Right atrium auricular region (tissue), 2 donors: ENCODE results near the gene SUGP1. TPM values are rescaled to one million over a fixed set of nuclear protein-coding genes. Genes with fewer than 3 reads are reported as not detected.

Experiments used
- DNase-seq: peaks from one replicate; pipeline ENCODE4 v3.0.0-alpha.2; 2019; ENCODE audit warnings: low spot score
- H3K27ac ChIP-seq, 2 donors: fragments of 200-600 bp; sonication (generic); 1 replicate in 1 of 2; 2 replicates in 1 of 2; pipeline ENCODE4 v1.5.1; 2016 to 2019
- H3K27me3 ChIP-seq, 2 donors: fragments of 200-600 bp; sonication (generic); one replicate each; pipeline versions ENCODE4 v1.5.1 to v1.6.0; 2017 to 2019
- H3K36me3 ChIP-seq: fragments of 200-600 bp; sonication (generic); one replicate; pipeline ENCODE4 v1.5.1; 2016
- H3K4me1 ChIP-seq, 2 donors: fragments of 200-600 bp; sonication (generic); one replicate each; pipeline versions ENCODE4 v1.5.1 to v1.6.0; 2017 to 2019
- H3K4me3 ChIP-seq, 2 donors: fragments of 200-600 bp; sonication (generic); 1 replicate in 1 of 2; 2 replicates in 1 of 2; pipeline ENCODE4 v1.5.1; 2017 to 2019; ENCODE audit warnings: mild to moderate bottlenecking in 1 of 2, moderate library complexity in 1 of 2
- H3K9me3 ChIP-seq, 2 donors: fragments of 200-600 bp; sonication (generic); one replicate each; pipeline ENCODE4 v1.5.1; 2019
- total RNA-seq, 2 donors: library from RNA; depleted of rRNA; stranded (reverse); fragments of >200 nt; gene quantifications; one replicate each; pipeline ENCODE4 v1.1.0, GENCODE V29; 2016
- TF ChIP-seq, protein P1 (sequence below), 2 donors: fragments of 200-600 bp; sonication (generic); IDR thresholded peaks; one replicate each; pipeline ENCODE4 v1.5.1; 2019; ENCODE audit warnings: antibody characterized with exemption in 2 of 2

SUGP1 gene
- total RNA-seq, 2 donors from 2014 or later = 33.7 to 36.6 TPM

DNA sequence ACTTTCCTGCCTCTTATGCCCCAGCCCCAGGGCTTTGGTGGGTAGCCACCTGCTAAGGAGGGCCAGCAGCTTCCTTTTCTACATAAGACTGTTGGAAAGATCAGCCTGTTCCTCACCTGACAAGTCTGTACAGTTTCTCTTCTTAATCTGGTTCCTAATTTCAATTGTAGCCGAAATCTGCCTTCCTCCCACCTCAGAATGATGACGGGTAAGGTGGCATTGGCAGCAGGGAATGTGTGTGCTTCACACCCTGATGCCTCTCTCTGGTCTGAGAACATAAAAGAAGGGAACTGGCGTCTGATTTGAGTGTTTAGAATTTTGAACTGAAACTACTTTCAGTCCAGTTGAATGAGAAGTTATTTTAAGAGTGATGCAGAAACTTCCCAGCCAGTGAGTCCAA lies 16.3 kb upstream of the SUGP1 start:
- TF ChIP-seq, protein P1, sequence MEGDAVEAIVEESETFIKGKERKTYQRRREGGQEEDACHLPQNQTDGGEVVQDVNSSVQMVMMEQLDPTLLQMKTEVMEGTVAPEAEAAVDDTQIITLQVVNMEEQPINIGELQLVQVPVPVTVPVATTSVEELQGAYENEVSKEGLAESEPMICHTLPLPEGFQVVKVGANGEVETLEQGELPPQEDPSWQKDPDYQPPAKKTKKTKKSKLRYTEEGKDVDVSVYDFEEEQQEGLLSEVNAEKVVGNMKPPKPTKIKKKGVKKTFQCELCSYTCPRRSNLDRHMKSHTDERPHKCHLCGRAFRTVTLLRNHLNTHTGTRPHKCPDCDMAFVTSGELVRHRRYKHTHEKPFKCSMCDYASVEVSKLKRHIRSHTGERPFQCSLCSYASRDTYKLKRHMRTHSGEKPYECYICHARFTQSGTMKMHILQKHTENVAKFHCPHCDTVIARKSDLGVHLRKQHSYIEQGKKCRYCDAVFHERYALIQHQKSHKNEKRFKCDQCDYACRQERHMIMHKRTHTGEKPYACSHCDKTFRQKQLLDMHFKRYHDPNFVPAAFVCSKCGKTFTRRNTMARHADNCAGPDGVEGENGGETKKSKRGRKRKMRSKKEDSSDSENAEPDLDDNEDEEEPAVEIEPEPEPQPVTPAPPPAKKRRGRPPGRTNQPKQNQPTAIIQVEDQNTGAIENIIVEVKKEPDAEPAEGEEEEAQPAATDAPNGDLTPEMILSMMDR (IDR thresholded peaks at IDR 0.05) = no peak
- H3K36me3 ChIP-seq = peaks cover 60% of the 10 kb centered on the region
- no peak overlapping the region for H3K27ac ChIP-seq
- no peak overlapping the region for H3K4me3 ChIP-seq
- no peak for DNase-seq
- no peaks in the 10 kb centered on the region for H3K4me1 ChIP-seq
- no peaks in the 10 kb centered on the region for H3K27me3 ChIP-seq
- no peaks in the 10 kb centered on the region for H3K9me3 ChIP-seq

DNA sequence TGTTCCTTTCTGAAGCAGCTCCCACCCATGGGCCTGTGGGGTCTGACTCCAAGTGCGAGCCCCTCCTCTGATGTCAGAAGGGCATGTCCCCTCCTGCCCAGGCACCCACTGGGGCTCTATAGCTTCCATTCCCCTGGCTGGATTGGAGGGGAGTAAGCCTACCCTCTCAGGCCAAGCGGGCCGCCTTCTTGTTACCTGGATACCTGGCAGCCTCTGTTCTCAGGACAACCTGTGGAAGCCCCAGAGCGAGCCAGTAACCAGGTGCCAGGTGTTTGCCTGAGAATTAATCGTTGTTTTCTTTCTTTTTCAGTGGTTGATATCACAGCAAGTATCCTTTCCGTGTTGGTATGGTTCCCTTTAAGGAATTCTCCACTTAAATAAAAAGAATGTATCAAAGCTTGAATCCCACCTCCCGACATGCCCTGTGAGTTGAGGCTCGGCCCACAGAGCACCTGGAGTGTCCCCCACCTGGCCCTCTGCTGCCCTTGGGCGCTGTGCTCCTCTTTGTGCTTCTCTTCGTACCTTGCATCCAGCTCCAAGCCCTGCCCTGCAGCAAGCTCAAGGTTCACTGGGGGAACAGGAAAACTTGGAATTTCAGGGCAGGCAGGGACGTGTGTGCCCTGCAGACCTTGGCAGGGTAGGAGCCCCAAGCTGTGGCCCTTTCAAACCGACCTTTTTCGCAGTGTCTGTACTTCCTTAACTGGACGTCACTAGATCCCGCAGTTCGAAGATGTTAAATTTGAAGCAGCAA lies 15.3 kb upstream of the SUGP1 start:
- no peak for DNase-seq
- no peaks in the 10 kb centered on the region for H3K4me1 ChIP-seq
- H3K27me3 ChIP-seq = no peaks in the 10 kb centered on the region
- H3K36me3 ChIP-seq = peaks cover 56% of the 10 kb centered on the region
- no peaks in the 10 kb centered on the region for H3K9me3 ChIP-seq
- H3K4me3 ChIP-seq = no peak overlapping the region
- TF ChIP-seq, protein P1 (IDR thresholded peaks at IDR 0.05) = no peak
- no peak overlapping the region for H3K27ac ChIP-seq

DNA sequence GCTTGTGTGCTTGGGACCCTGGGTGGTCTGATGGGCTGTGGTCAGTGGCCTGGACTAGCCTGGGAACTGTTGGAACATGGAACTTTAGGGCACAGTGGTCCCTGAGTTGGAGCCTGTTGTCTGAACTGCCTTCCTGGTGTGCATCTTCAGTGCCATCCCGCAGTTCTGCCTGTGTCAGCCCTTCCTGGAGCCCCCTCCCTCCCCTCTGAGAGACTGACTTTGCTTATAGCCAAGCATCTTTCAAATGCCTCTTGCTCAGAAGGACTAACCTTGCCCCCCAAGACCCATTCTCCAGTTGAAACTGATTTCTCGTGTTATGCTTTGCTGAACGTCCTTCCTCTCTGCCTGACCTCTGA lies 14.7 kb upstream of the SUGP1 start:
- H3K27me3 ChIP-seq = no peaks in the 10 kb centered on the region
- H3K4me3 ChIP-seq = no peak overlapping the region
- no peak overlapping the region for H3K27ac ChIP-seq
- peaks cover 59% of the 10 kb centered on the region for H3K36me3 ChIP-seq
- TF ChIP-seq, protein P1 (IDR thresholded peaks at IDR 0.05) = no peak
- no peak for DNase-seq
- H3K4me1 ChIP-seq = no peaks in the 10 kb centered on the region
- H3K9me3 ChIP-seq = no peaks in the 10 kb centered on the region

DNA sequence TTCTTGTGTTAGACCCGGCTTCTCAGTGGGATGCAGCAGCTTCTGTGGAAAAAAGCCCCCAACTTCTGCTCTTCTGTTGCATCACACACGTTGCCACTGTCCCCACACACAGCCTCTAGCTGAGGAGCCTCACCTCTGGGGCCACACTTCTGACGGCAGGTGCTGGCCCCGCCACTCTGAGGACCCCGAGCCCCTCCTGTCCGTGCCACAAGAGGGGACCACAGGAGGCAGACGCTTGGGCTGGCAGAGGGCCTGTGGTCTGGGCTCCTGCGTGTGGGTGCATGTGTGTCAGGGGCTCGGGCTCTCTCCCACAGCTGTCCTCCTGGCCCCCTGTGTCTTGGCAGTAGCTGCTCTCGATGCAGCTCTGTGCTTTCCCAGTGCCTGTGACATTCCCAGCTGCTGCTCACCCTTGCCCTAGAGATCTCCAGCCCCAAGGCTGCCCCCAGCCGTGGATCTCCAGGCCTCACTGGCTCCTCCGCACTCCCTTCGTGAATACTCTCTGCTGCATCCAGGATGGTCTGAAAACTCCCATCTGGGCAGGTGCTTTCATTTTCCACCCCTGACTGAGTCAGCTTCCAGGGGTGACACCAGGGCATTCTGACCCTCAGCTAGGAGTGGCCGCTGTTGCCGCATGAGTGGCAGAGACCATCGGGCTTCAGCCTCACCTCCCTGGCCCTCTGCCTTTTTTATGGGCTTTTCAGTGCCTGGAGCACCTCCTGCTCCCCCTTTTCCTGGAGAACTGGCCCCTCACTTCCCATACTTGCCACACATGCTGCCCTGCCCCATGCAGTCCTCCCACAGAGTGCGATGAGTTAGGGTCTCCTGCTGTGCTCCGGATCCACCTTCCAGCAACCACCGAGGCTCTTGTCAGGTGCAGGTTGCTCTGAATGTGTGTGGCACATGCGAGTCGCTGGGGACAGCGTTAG lies 14.0 kb upstream of the SUGP1 start:
- DNase-seq = no peak
- Histone ChIP-seq H3K4me3 (no peak overlapping the region), H3K9me3 (no peaks in the 10 kb centered on the region), H3K4me1 (no peaks in the 10 kb centered on the region), H3K27ac (no peak overlapping the region), H3K36me3 (peaks cover 59% of the 10 kb centered on the region), H3K27me3 (no peaks in the 10 kb centered on the region)
- TF ChIP-seq, protein P1 (IDR thresholded peaks at IDR 0.05) = no peak

DNA sequence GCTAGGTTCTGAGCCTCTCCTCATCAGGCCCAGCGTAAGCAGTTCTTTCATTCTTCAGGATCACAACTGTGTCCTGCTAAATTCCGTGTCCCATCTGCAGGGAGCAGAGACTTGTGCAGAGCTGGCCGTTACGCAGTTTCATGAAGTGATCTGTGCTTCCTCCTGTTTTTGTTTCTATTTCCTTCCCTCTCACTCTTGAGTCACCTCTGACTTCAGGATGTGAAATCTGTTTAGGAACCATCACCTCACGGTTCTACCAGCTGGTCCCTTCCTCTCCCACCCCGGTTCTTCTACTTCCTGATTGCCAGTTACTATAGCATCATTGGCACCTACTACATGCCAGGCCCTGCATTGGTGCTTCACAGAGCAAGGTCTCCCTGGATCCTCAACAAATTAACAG lies 8.8 kb upstream of the SUGP1 start:
- Histone ChIP-seq H3K4me3 (no peak overlapping the region), H3K9me3 (no peaks in the 10 kb centered on the region), H3K36me3 (peaks cover 40% of the 10 kb centered on the region), H3K27ac (no peak overlapping the region), H3K4me1 (peaks cover 0 to 4% of the 10 kb centered on the region in 2 donors), H3K27me3 (no peaks in the 10 kb centered on the region)
- TF ChIP-seq, protein P1 (IDR thresholded peaks at IDR 0.05) = no peak
- DNase-seq = no peak
